DOHH2 (cell line): Measurements from ENCODE around the gene TACR2.

Experiments used
- H3F3A ChIP-seq: fragments of 200-600 bp; sonication (generic), shearing (Covaris generic); 2 replicates; pipeline ENCODE4 v1.6.0; 2016; ENCODE audit warnings: antibody characterized with exemption, mild to moderate bottlenecking; ENCODE audit not compliant: control insufficient read depth, insufficient read depth
- H3K27ac ChIP-seq: fragments of 200-600 bp; sonication (generic); 2 replicates; pipeline ENCODE4 v1.5.1; 2014; ENCODE audit warnings: low read depth, mild to moderate bottlenecking, low read length, moderate library complexity
- H3K27me3 ChIP-seq: fragments of 200-600 bp; sonication (generic); 2 replicates; pipeline ENCODE4 v1.6.1; 2014; ENCODE audit warnings: mild to moderate bottlenecking, low read length, mixed read lengths; ENCODE audit not compliant: control insufficient read depth
- H3K36me3 ChIP-seq: fragments of 200-600 bp; sonication (generic); 2 replicates; pipeline ENCODE4 v1.6.1; 2014; ENCODE audit warnings: mild to moderate bottlenecking, low read length, moderate library complexity, mixed read lengths; ENCODE audit not compliant: control insufficient read depth
- H3K4me1 ChIP-seq: fragments of 200-600 bp; sonication (generic); 2 replicates; pipeline ENCODE4 v1.6.1; 2014; ENCODE audit warnings: mild to moderate bottlenecking, low read length, mixed read lengths; ENCODE audit not compliant: control insufficient read depth
- H3K4me2 ChIP-seq: fragments of 200-600 bp; sonication (generic); 2 replicates; pipeline ENCODE4 v1.6.0; 2014; ENCODE audit warnings: mild to moderate bottlenecking, low read length, moderate library complexity
- H3K4me3 ChIP-seq: fragments of 200-600 bp; sonication (generic); 2 replicates; pipeline ENCODE4 v1.5.1; 2014; ENCODE audit warnings: mild to moderate bottlenecking, low read length, mixed read lengths
- H3K79me2 ChIP-seq: fragments of 200-600 bp; sonication (generic); 2 replicates; pipeline ENCODE4 v1.6.1; 2014; ENCODE audit warnings: mild to moderate bottlenecking, low read length, mixed read lengths; ENCODE audit not compliant: control insufficient read depth
- H3K9me2 ChIP-seq: fragments of 200-600 bp; sonication (generic); replicated peaks from 2 replicates; pipeline ENCODE4 v1.6.1; 2014; ENCODE audit warnings: mild to moderate bottlenecking, low read length, mixed read lengths; ENCODE audit not compliant: control insufficient read depth
- H3K9me3 ChIP-seq: fragments of 200-600 bp; sonication (generic); 2 replicates; pipeline ENCODE4 v1.6.1; 2014; ENCODE audit warnings: antibody characterized with exemption, low read length, mixed read lengths; ENCODE audit not compliant: control insufficient read depth, insufficient read depth
- H4K20me1 ChIP-seq: fragments of 200-600 bp; sonication (generic); 2 replicates; pipeline ENCODE4 v1.6.0; 2014; ENCODE audit warnings: low read depth, mild to moderate bottlenecking, antibody characterized with exemption, low read length, moderate library complexity; ENCODE audit not compliant: control insufficient read depth, insufficient read depth
- CTCF ChIP-seq: fragments of 200-600 bp; sonication (generic); IDR thresholded peaks from one replicate; pipeline ENCODE4 v1.5.1; 2014; ENCODE audit warnings: antibody characterized with exemption, mild to moderate bottlenecking, low read depth, low read length; ENCODE audit not compliant: poor library complexity, severe bottlenecking
- EZH2phosphoT487 ChIP-seq: fragments of 200-600 bp; sonication (generic); IDR thresholded peaks from 2 replicates; pipeline ENCODE4 v1.6.1; 2017; ENCODE audit warnings: borderline replicate concordance, mild to moderate bottlenecking, antibody characterized with exemption, low read length, moderate library complexity, mixed read lengths

The TACR2 gene

GRCh38 chr10:69455006-69455763 is 38.5 kb upstream of the TACR2 start:
- Histone ChIP-seq H3K4me1 (peaks cover 10% of the 10 kb centered on the region), H3K36me3 (no peaks in the 10 kb centered on the region), H3K9me3 (no peaks in the 10 kb centered on the region), H3K4me2 (no peak overlapping the region), H3K9me2 (no peaks in the 10 kb centered on the region), H3K79me2 (no peaks in the 10 kb centered on the region), H3K4me3 (no peak overlapping the region), H3K27me3 (peaks cover 5% of the 10 kb centered on the region; the same call in 1 of the 2 replicates), H3K27ac (no peak overlapping the region), H4K20me1 (no peaks in the 10 kb centered on the region), H3F3A (no peaks in the 10 kb centered on the region)
- no peak for TF ChIP-seq EZH2phosphoT487
- TF ChIP-seq CTCF = no peak

GRCh38 chr10:69453795-69454194 is 37.1 kb upstream of the TACR2 start:
- TF ChIP-seq EZH2phosphoT487 (no peak), CTCF (no peak)

GRCh38 chr10:69452676-69453415 is 36.1 kb upstream of the TACR2 start:
- Histone ChIP-seq H3K4me3 (no peak overlapping the region), H3K4me2 (no peak overlapping the region), H3K27me3 (peaks cover 5% of the 10 kb centered on the region; the same call in 1 of the 2 replicates), H4K20me1 (no peaks in the 10 kb centered on the region), H3F3A (no peaks in the 10 kb centered on the region), H3K9me2 (no peaks in the 10 kb centered on the region), H3K27ac (no peak overlapping the region), H3K79me2 (no peaks in the 10 kb centered on the region), H3K9me3 (no peaks in the 10 kb centered on the region), H3K36me3 (no peaks in the 10 kb centered on the region), H3K4me1 (peaks cover 10% of the 10 kb centered on the region)
- TF ChIP-seq EZH2phosphoT487 (no peak), CTCF (no peak)

More at GRCh38 chr10:69453795-69454194, 37.1 kb upstream of the TACR2 start:
- Histone ChIP-seq H3K4me3 (no peak overlapping the region), H3F3A (no peaks in the 10 kb centered on the region), H3K79me2 (no peaks in the 10 kb centered on the region), H3K4me1 (peaks cover 10% of the 10 kb centered on the region), H4K20me1 (no peaks in the 10 kb centered on the region), H3K9me3 (no peaks in the 10 kb centered on the region), H3K27me3 (peaks cover 5% of the 10 kb centered on the region; the same call in 1 of the 2 replicates), H3K4me2 (no peak overlapping the region), H3K36me3 (no peaks in the 10 kb centered on the region), H3K27ac (no peak overlapping the region), H3K9me2 (no peaks in the 10 kb centered on the region)
